Measurements from ENCODE around the gene LRP8.

The LRP8 gene

DNA sequence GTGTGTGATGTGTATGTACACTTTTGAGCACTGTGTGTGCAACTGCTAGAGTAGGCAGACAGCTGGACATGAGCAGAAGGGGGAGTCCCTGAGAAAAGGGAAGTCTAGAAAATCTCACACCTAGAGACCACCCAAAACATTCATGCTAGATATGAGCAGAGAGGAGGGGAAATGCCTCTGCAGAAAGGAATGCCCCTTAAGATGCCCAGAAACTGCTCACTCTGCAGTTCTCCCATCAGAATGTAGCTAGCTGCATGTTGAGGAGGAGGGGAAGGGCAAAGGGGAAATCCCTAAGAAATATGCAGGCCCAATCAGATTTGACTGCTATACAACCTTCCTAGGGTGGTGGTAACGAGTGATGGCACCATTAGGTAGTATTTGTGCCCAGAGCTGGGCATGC lies 57.8 kb downstream of the LRP8 start:
- Histone ChIP-seq H4K91ac (ENCODE audit: low read depth, low read length, poor library complexity) (no peak overlapping the region), H3K79me1 (ENCODE audit: low read depth, low read length) (no peaks in the 10 kb centered on the region), H3K4me1 (ENCODE audit: control insufficient read depth in 2 of 2, insufficient read depth in 1 of 2, low read depth in 1 of 2, low read length in 2 of 2) (no peaks in the 10 kb centered on the region), H3K27me3 (ENCODE audit: control insufficient read depth in 3 of 3, insufficient read depth in 3 of 3, low read depth in 1 of 3, low read length in 3 of 3) (no peaks in the 10 kb centered on the region), H3K9ac (ENCODE audit: low read depth, low read length, poor library complexity) (no peak overlapping the region), H3K18ac (ENCODE audit: low read length) (no peak overlapping the region), H3K27ac (replicated peaks; ENCODE audit: low read length) (no peak overlapping the region), H2BK15ac (ENCODE audit: low read length) (no peak overlapping the region), H2AK5ac (ENCODE audit: low read depth, low read length) (no peak overlapping the region), H3K4me2 (ENCODE audit: insufficient read depth, low read length, poor library complexity, severe bottlenecking) (no peak overlapping the region), H3K4ac (ENCODE audit: low read length) (no peak overlapping the region), H2BK12ac (ENCODE audit: low read length) (no peak overlapping the region), H3K14ac (ENCODE audit: low read length) (no peak overlapping the region), H3K23ac (ENCODE audit: low read depth, low read length, poor library complexity) (no peak overlapping the region), H2AFZ (ENCODE audit: low read length) (no peak overlapping the region), H2BK5ac (ENCODE audit: low read length) (no peak overlapping the region), H3K36me3 (replicated peaks in 1 of 2; ENCODE audit: control insufficient read depth in 2 of 2, insufficient read depth in 2 of 2, low read length in 2 of 2) (peaks cover 69 to 95% of the 10 kb centered on the region in 2 donors), H3K4me3 (ENCODE audit: low read length in 2 of 2) (no peak overlapping the region), H3K9me3 (replicated peaks in 1 of 2; ENCODE audit: control insufficient read depth in 2 of 2, insufficient read depth in 1 of 2, low read depth in 1 of 2, low read length in 2 of 2) (peaks cover 0 to 9% of the 10 kb centered on the region in 2 donors), H2BK120ac (ENCODE audit: low read depth, low read length) (no peak overlapping the region), H4K8ac (ENCODE audit: low read depth, low read length) (no peak overlapping the region)
- no CpG with 5 or more reads among the region's 1 CpG for WGBS, 2 donors (ENCODE audit: extremely low coverage in 2 of 2, insufficient read length in 2 of 2, insufficient replicate concordance in 1 of 2)
- DNase-seq (ENCODE audit: low spot score), result no peak

DNA sequence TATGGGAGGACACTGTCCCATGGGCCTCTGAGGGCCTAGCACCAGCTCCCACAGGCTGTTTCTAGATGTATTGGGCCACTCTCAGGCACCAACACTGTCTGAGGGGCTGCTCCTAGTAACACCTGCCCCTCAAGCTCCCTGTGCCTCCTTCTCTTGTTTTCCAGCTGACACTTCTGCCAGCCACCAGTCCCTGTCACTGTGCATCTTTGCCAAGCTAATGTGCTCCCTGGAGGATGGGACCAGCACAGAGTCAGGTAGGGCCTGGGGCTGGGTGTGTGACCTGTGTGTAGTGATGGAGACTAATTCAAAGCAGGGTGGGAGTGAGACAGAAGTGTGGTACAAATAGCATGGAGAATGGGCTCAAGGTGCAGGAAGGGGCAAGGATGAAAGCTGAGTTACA lies 60.1 kb downstream of the LRP8 start:
- Histone ChIP-seq H3K4me2 (ENCODE audit: insufficient read depth, low read length, poor library complexity, severe bottlenecking) (no peak overlapping the region), H4K8ac (ENCODE audit: low read depth, low read length) (no peak overlapping the region), H3K9me3 (replicated peaks in 1 of 2; ENCODE audit: control insufficient read depth in 2 of 2, insufficient read depth in 1 of 2, low read depth in 1 of 2, low read length in 2 of 2) (peaks cover 0 to 9% of the 10 kb centered on the region in 2 donors), H3K14ac (ENCODE audit: low read length) (no peak overlapping the region), H3K4me1 (ENCODE audit: control insufficient read depth in 2 of 2, insufficient read depth in 1 of 2, low read depth in 1 of 2, low read length in 2 of 2) (no peaks in the 10 kb centered on the region), H3K23ac (ENCODE audit: low read depth, low read length, poor library complexity) (no peak overlapping the region), H3K4me3 (ENCODE audit: low read length in 2 of 2) (peak overlapping the region in 1 of 2 donors; percentile 30), H3K18ac (ENCODE audit: low read length) (no peak overlapping the region), H3K27ac (replicated peaks; ENCODE audit: low read length) (no peak overlapping the region), H2BK5ac (ENCODE audit: low read length) (no peak overlapping the region), H2AFZ (ENCODE audit: low read length) (no peak overlapping the region), H4K91ac (ENCODE audit: low read depth, low read length, poor library complexity) (no peak overlapping the region), H3K9ac (ENCODE audit: low read depth, low read length, poor library complexity) (no peak overlapping the region), H2BK12ac (ENCODE audit: low read length) (no peak overlapping the region), H3K79me1 (ENCODE audit: low read depth, low read length) (no peaks in the 10 kb centered on the region), H2AK5ac (ENCODE audit: low read depth, low read length) (no peak overlapping the region), H3K4ac (ENCODE audit: low read length) (no peak overlapping the region), H3K36me3 (replicated peaks in 1 of 2; ENCODE audit: control insufficient read depth in 2 of 2, insufficient read depth in 2 of 2, low read length in 2 of 2) (peaks cover 74 to 96% of the 10 kb centered on the region in 2 donors), H3K27me3 (ENCODE audit: control insufficient read depth in 3 of 3, insufficient read depth in 3 of 3, low read depth in 1 of 3, low read length in 3 of 3) (no peaks in the 10 kb centered on the region), H2BK15ac (ENCODE audit: low read length) (no peak overlapping the region), H2BK120ac (ENCODE audit: low read depth, low read length) (no peak overlapping the region)
- no peak for DNase-seq (ENCODE audit: low spot score)

DNA sequence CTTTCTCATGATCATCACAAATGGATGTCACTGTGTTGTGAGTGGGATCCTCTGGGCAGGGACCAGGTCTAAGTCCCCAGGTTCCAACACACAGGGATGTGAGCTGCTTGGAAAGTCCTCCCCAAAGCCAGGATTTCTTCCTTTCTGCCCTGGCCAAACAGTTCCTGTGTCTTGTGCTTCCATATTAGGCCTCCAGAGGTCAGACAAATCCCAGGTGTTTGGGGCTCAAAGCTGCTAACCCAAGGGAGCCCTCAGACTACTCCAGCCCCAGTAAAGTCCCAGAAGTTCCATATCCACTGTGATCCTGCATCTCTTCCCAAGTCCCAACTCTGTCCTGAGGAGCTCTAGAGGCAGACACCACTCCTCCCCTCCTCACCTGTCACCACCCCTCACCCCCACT lies 61.8 kb downstream of the LRP8 start:
- Histone ChIP-seq H2BK120ac (ENCODE audit: low read depth, low read length) (no peak overlapping the region), H3K14ac (ENCODE audit: low read length) (no peak overlapping the region), H4K91ac (ENCODE audit: low read depth, low read length, poor library complexity) (no peak overlapping the region), H3K79me1 (ENCODE audit: low read depth, low read length) (no peaks in the 10 kb centered on the region), H3K4me2 (ENCODE audit: insufficient read depth, low read length, poor library complexity, severe bottlenecking) (no peak overlapping the region), H3K23ac (ENCODE audit: low read depth, low read length, poor library complexity) (no peak overlapping the region), H2BK12ac (ENCODE audit: low read length) (no peak overlapping the region), H3K36me3 (replicated peaks in 1 of 2; ENCODE audit: control insufficient read depth in 2 of 2, insufficient read depth in 2 of 2, low read length in 2 of 2) (peaks cover 75 to 96% of the 10 kb centered on the region in 2 donors), H2BK15ac (ENCODE audit: low read length) (no peak overlapping the region), H3K4me3 (ENCODE audit: low read length in 2 of 2) (no peak overlapping the region), H2AK5ac (ENCODE audit: low read depth, low read length) (no peak overlapping the region), H3K27me3 (ENCODE audit: control insufficient read depth in 3 of 3, insufficient read depth in 3 of 3, low read depth in 1 of 3, low read length in 3 of 3) (no peaks in the 10 kb centered on the region), H2AFZ (ENCODE audit: low read length) (no peak overlapping the region), H3K4ac (ENCODE audit: low read length) (no peak overlapping the region), H3K4me1 (ENCODE audit: control insufficient read depth in 2 of 2, insufficient read depth in 1 of 2, low read depth in 1 of 2, low read length in 2 of 2) (no peaks in the 10 kb centered on the region), H3K27ac (replicated peaks; ENCODE audit: low read length) (no peak overlapping the region), H2BK5ac (ENCODE audit: low read length) (no peak overlapping the region), H3K9me3 (replicated peaks in 1 of 2; ENCODE audit: control insufficient read depth in 2 of 2, insufficient read depth in 1 of 2, low read depth in 1 of 2, low read length in 2 of 2) (peaks cover 0 to 5% of the 10 kb centered on the region in 2 donors), H3K9ac (ENCODE audit: low read depth, low read length, poor library complexity) (no peak overlapping the region), H4K8ac (ENCODE audit: low read depth, low read length) (no peak overlapping the region), H3K18ac (ENCODE audit: low read length) (no peak overlapping the region)
- DNase-seq (ENCODE audit: low spot score), result no peak

DNA sequence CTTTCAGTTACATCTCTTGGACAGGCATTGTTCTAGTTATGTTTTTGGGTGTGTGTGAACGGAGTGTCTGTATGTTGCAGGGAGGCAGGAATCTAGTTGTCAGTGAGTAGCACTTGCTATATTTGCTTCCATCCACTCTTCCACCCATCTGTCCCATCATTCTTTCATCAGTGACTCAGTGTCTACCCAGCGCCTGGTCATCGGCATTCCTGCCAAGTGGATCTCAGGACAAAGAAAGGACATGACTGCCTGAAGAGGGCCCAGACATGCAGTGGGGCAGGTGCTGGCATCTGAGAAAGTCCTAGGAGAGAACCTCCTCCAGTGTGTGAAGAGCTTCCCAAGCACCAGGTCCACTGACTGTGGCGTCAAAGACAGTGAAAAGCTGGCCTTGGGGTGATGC lies 62.3 kb downstream of the LRP8 start:
- H3K27me3 ChIP-seq (ENCODE audit: control insufficient read depth in 3 of 3, insufficient read depth in 3 of 3, low read depth in 1 of 3, low read length in 3 of 3), result no peaks in the 10 kb centered on the region
- no peaks in the 10 kb centered on the region for H3K79me1 ChIP-seq (ENCODE audit: low read depth, low read length)
- no peak overlapping the region for H2BK15ac ChIP-seq (ENCODE audit: low read length)
- H3K9me3 ChIP-seq (replicated peaks in 1 of 2; ENCODE audit: control insufficient read depth in 2 of 2, insufficient read depth in 1 of 2, low read depth in 1 of 2, low read length in 2 of 2), result peaks cover 0 to 2% of the 10 kb centered on the region in 2 donors
- no peak overlapping the region for H3K9ac ChIP-seq (ENCODE audit: low read depth, low read length, poor library complexity)
- DNase-seq (ENCODE audit: low spot score), result no peak
- H4K91ac ChIP-seq (ENCODE audit: low read depth, low read length, poor library complexity), result no peak overlapping the region
- no peak overlapping the region for H2BK5ac ChIP-seq (ENCODE audit: low read length)
- no peak overlapping the region for H3K4ac ChIP-seq (ENCODE audit: low read length)
- no peak overlapping the region for H3K27ac ChIP-seq (replicated peaks; ENCODE audit: low read length)
- no CpG with 5 or more reads among the region's 4 CpGs for whole genome bisulfite sequencing, 2 donors (ENCODE audit: extremely low coverage in 2 of 2, insufficient read length in 2 of 2, insufficient replicate concordance in 1 of 2)
- H3K4me2 ChIP-seq (ENCODE audit: insufficient read depth, low read length, poor library complexity, severe bottlenecking), result no peak overlapping the region
- H2BK120ac ChIP-seq (ENCODE audit: low read depth, low read length), result no peak overlapping the region
- no peak overlapping the region for H4K8ac ChIP-seq (ENCODE audit: low read depth, low read length)
- no peaks in the 10 kb centered on the region for H3K4me1 ChIP-seq (ENCODE audit: control insufficient read depth in 2 of 2, insufficient read depth in 1 of 2, low read depth in 1 of 2, low read length in 2 of 2)
- H3K4me3 ChIP-seq (ENCODE audit: low read length in 2 of 2), result no peak overlapping the region
- no peak overlapping the region for H3K14ac ChIP-seq (ENCODE audit: low read length)
- no peak overlapping the region for H2BK12ac ChIP-seq (ENCODE audit: low read length)
- no peak overlapping the region for H2AFZ ChIP-seq (ENCODE audit: low read length)
- H3K23ac ChIP-seq (ENCODE audit: low read depth, low read length, poor library complexity), result no peak overlapping the region
- peaks cover 75 to 96% of the 10 kb centered on the region in 2 donors for H3K36me3 ChIP-seq (replicated peaks in 1 of 2; ENCODE audit: control insufficient read depth in 2 of 2, insufficient read depth in 2 of 2, low read length in 2 of 2)
- H2AK5ac ChIP-seq (ENCODE audit: low read depth, low read length), result no peak overlapping the region
- H3K18ac ChIP-seq (ENCODE audit: low read length), result no peak overlapping the region

Measured in neuronal stem cell (in vitro differentiated cells).